Left cardiac atrium (tissue), 4 donors: ENCODE measurements around the gene GDI2. TPM values are rescaled to one million over a fixed set of nuclear protein-coding genes. Genes with fewer than 3 reads are reported as not detected.
A peak's percentile ranks its signal among the peaks of the same experiment; 100 is the strongest.
"Not testable (repeated sequence)": the region's sequence is repeated elsewhere in the genome, so short reads cannot be mapped to it uniquely, and the experiment has no call there.

Experiments
- ATAC-seq, 2 donors: fragments of 200-7000 bp; cut with Tn5 transposase; one replicate each; pipeline ENCODE4 v1.9.1; 2020; ENCODE audit warnings: mild to moderate bottlenecking in 2 of 2, moderate library complexity in 2 of 2
- DNase-seq: peaks from one replicate; pipeline ENCODE4 v3.0.0-alpha.2; 2020
- intact Hi-C, 2 donors: fragments of 100-400 bp; cut with DNase I; formaldehyde crosslinking; loops; one replicate each; pipeline versions ENCODE4 v1.14.1 to v1.15.1; 2022 to 2023
- total RNA-seq, 2 donors: library from RNA; stranded (reverse); fragmentation: NEBNext Ultra II Directional; extraction: Animal tissue kit (Norgen Biotek cat#: 25700); gene quantifications; one replicate each; pipeline ENCODE4 v1.2.1, GENCODE V29; 2021
- donor health status: DM: no; HTN: yes; CAD: no.
- donor health status: DM: no; HTN: yes; CAD: no; lungs with severe emphysema.
- donor health status: DM: yes; HTN: yes; CAD: no.
- donor health status: Dilated cardiomyopathy.

The GDI2 gene
- total RNA-seq, 2 donors from 2014 or later = 107 to 120 TPM

- intact Hi-C loops = no loop called here
- ATAC-seq (no peak), DNase-seq (no peak)
Observed at GRCh38 chr10:5830629-5831445, 17.6 kb upstream of the GDI2 start.

GRCh38 chr10:5829267-5829666, 16.0 kb upstream of the GDI2 start:
- DNase-seq (no peak), ATAC-seq (no peak)
- intact Hi-C loops = no loop called here

- intact Hi-C loops = no loop called here
- DNase-seq (no peak), ATAC-seq (no peak)
Observed at GRCh38 chr10:5828725-5829124, 15.5 kb upstream of the GDI2 start.

- intact Hi-C loops = no loop called here
- ATAC-seq = no peak
- DNase-seq = no peak
Observed at GRCh38 chr10:5827841-5828240, 14.6 kb upstream of the GDI2 start.

- ATAC-seq, intact Hi-C loops, DNase-seq: not testable (repeated sequence)
Observed at GRCh38 chr10:5826511-5826910, 13.3 kb upstream of the GDI2 start.

- ATAC-seq = no peak
- intact Hi-C loops = no loop called here
Observed at GRCh38 chr10:5818894-5819293, 5.7 kb upstream of the GDI2 start.

GRCh38 chr10:5818048-5818331, 4.8 kb upstream of the GDI2 start:
- ATAC-seq = no peak
- intact Hi-C loops = no loop called here
- no peak for DNase-seq

More at GRCh38 chr10:5818894-5819293, 5.7 kb upstream of the GDI2 start:
- no peak for DNase-seq

- DNase-seq = no peak
- no peak for ATAC-seq
- intact Hi-C loops = no loop called here
Observed at GRCh38 chr10:5817322-5818047, 4.3 kb upstream of the GDI2 start.

- intact Hi-C loops = no loop called here
Observed at GRCh38 chr10:5816170-5816569, 2.9 kb upstream of the GDI2 start.

GRCh38 chr10:5814110-5815107, 1.2 kb upstream of the GDI2 start:
- DNase-seq = no peak
- ATAC-seq = no peak
- intact Hi-C loops = loop anchor here in 1 of 2 donors (5.0 kb wide), 3 partner anchors 58 to 127 kb away; partner anchors contain the start of gene ANKRD16

More at GRCh38 chr10:5816170-5816569, 2.9 kb upstream of the GDI2 start:
- ATAC-seq = no peak
- no peak for DNase-seq

- intact Hi-C loops = loop anchor here in 1 of 2 donors (5.0 kb wide), 3 partner anchors 59 to 126 kb away; partner anchors contain the start of gene ANKRD16
- peak; percentile 32 to 50 for ATAC-seq
Observed at GRCh38 chr10:5813091-5813340, 218 bp downstream of the GDI2 start.

GRCh38 chr10:5812283-5813090, 747 bp downstream of the GDI2 start:
- intact Hi-C loops = loop anchor here in 1 of 2 donors (5.0 kb wide), 3 partner anchors 60 to 125 kb away; partner anchors contain the start of gene ANKRD16
- ATAC-seq = peak; percentile 50 to 67

More at GRCh38 chr10:5813091-5813340, 218 bp downstream of the GDI2 start:
- DNase-seq = no peak

GRCh38 chr10:5811387-5811821, 1.8 kb downstream of the GDI2 start:
- DNase-seq (no peak), ATAC-seq (no peak)
- intact Hi-C loops = loop anchor here in 1 of 2 donors (5.0 kb wide), 3 partner anchors 61 to 124 kb away; partner anchors contain the start of gene ANKRD16

More at GRCh38 chr10:5812283-5813090, 747 bp downstream of the GDI2 start:
- peak; percentile 68 for DNase-seq

- intact Hi-C loops = loop anchor here in 1 of 2 donors (5.0 kb wide), 3 partner anchors 62 to 123 kb away; partner anchors contain the start of gene ANKRD16
- no peak for DNase-seq
- ATAC-seq = no peak
Observed at GRCh38 chr10:5810225-5810624, 3.0 kb downstream of the GDI2 start.

- intact Hi-C loops = loop anchor here in 1 of 2 donors (5.0 kb wide), 3 partner anchors 63 to 122 kb away; partner anchors contain the start of gene ANKRD16
- DNase-seq (no peak), ATAC-seq (no peak)
Observed at GRCh38 chr10:5809527-5810154, 3.6 kb downstream of the GDI2 start.

GRCh38 chr10:5808783-5809392, 4.3 kb downstream of the GDI2 start:
- intact Hi-C loops, DNase-seq, ATAC-seq: not testable (repeated sequence)

GRCh38 chr10:5806745-5807144, 6.5 kb downstream of the GDI2 start:
- intact Hi-C loops = no loop called here
- no peak for ATAC-seq

More at GRCh38 chr10:5806745-5807144, 6.5 kb downstream of the GDI2 start:
- DNase-seq = no peak
